ENCODE measurements around the gene NOVA2.
A peak's percentile ranks its signal among the peaks of the same experiment; 100 is the strongest.

The NOVA2 gene

DNA sequence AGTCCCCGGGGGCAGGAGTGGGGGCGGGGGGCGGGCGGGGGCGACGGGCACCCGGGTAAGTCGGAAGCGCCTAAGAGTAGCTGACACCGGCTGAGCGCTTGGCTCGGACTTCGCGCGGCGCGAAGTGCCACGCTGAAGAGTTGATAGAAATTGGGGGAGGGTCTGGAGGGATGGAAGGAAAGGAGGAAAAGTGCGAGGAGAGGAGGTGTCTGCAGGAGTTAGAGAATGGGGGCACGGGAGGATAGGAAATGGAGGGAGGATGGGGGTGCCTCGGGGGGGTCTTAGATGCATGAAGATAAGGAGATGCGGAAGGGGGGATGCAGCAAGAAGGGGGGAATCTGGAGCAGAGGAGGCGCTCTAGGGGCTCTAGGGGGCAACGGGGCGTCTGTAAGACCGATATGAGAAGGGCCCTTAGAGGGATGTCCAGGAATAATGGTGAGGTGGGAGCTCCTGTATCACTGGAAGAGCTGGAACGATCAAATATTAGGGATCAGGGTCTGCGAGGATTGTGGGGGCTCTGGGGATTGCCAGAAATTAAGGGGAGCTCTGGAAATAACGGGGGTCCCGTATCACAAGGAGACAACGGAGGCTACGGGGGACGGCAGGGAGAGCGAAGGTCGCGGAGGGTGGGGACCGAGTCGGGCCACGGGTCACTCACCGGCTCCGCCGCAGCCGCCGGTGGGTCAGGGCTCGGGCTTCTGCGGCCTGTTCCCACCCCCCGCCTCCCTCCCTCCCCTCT, 71.6 kb downstream of the NOVA2 start, which contains the start of gene MYPOP:
Gene MYPOP (minus strand): TSS at position 702 of the 739 bp plus-strand sequence. CDS start 840 bp downstream, outside the sequence.
- peak within 1 kb of the TSS; percentile 69 for H3K18ac ChIP-seq (ENCODE audit: low read length)
- H3K36me3 ChIP-seq (ENCODE audit: control insufficient read depth in 1 of 2, insufficient read depth in 2 of 2, low read length in 2 of 2) = peaks cover 12 to 17% of the 10 kb centered on the region in 2 experiments
- peak within 1 kb of the TSS; percentile 89 for H4K8ac ChIP-seq (ENCODE audit: low read depth, low read length)
- DNase-seq = no peak
- WGBS (ENCODE audit: extremely low coverage, insufficient coverage, insufficient read length) = no CpG with 5 or more reads among the region's 47 CpGs
- peak within 1 kb of the TSS; percentile 99 for H3K4me2 ChIP-seq (ENCODE audit: low read length)
- peak within 1 kb of the TSS; percentile 82 for H3K4me3 ChIP-seq (ENCODE audit: low read depth, low read length)
- H3K14ac ChIP-seq (ENCODE audit: low read length) = peak within 1 kb of the TSS; percentile 84
- no peak within 1 kb of the TSS for H2BK12ac ChIP-seq (ENCODE audit: low read length)
- no peaks in the 10 kb centered on the region for H3K27me3 ChIP-seq (ENCODE audit: insufficient read depth, low read length)
- H3K79me2 ChIP-seq (ENCODE audit: control insufficient read depth, insufficient read depth, low read length, poor library complexity) = peaks cover 5% of the 10 kb centered on the region
- peak within 1 kb of the TSS; percentile 49 for H4K12ac ChIP-seq (ENCODE audit: low read depth, low read length)
- H3K4ac ChIP-seq (ENCODE audit: low read depth, low read length) = peak within 1 kb of the TSS; percentile 70
- H3K79me1 ChIP-seq (ENCODE audit: low read length) = peaks cover 7% of the 10 kb centered on the region
- H4K91ac ChIP-seq (ENCODE audit: low read depth, low read length) = peak within 1 kb of the TSS; percentile 84
- peaks cover 5 to 6% of the 10 kb centered on the region in 2 experiments for H3K4me1 ChIP-seq (ENCODE audit: control insufficient read depth in 1 of 2, insufficient read depth in 2 of 2, low read length in 2 of 2)
- H2AK5ac ChIP-seq (ENCODE audit: low read length) = peak within 1 kb of the TSS; percentile 50
- no peak within 1 kb of the TSS for H3K23ac ChIP-seq (ENCODE audit: low read length)
- H2BK120ac ChIP-seq (ENCODE audit: insufficient read depth, low read length, poor library complexity) = peak within 1 kb of the TSS; percentile 65
- H2BK5ac ChIP-seq (ENCODE audit: low read depth, low read length, poor library complexity) = peak within 1 kb of the TSS; percentile 66
- H3K9ac ChIP-seq (ENCODE audit: low read length) = peak within 1 kb of the TSS; percentile 86
- peak within 1 kb of the TSS; percentile 37 for H3K27ac ChIP-seq (ENCODE audit: low read depth, low read length)
- no peaks in the 10 kb centered on the region for H3K9me3 ChIP-seq (ENCODE audit: insufficient read depth, low read depth, low read length)
- H2AFZ ChIP-seq (ENCODE audit: insufficient read depth, low read length, poor library complexity) = peak within 1 kb of the TSS; percentile 60

DNA sequence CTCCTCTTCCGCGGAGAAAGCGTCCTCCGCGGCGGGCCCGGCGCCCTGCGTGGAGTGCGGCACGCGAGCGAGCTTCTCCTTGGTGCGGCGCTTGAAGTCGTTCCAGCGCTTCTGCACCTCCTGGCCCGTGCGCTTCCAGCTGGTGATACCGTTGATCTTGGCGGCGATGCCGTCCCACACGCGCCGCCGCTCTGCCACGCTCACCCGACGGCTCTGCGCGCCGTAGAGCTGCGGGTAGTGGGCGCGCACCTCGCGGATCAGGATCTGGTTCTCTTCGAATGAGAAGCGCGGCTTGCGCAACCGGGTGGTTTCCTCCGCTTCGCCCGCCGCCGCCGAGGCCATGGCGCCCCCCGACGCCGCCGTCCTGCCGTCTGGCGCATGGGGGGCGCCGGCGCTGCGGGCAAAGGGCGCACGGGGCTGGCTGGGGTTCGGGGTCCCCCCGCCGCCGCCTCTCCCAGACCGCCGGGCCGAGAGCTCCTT, 72.2 kb downstream of the NOVA2 start:
- Histone ChIP-seq H3K36me3 (ENCODE audit: control insufficient read depth in 1 of 2, insufficient read depth in 2 of 2, low read length in 2 of 2) (peaks cover 13 to 17% of the 10 kb centered on the region in 2 experiments), H2BK120ac (ENCODE audit: insufficient read depth, low read length, poor library complexity) (no peak overlapping the region), H3K4me3 (ENCODE audit: low read depth, low read length) (peak overlapping the region; percentile 82), H4K8ac (ENCODE audit: low read depth, low read length) (no peak overlapping the region), H3K27me3 (ENCODE audit: insufficient read depth, low read length) (no peaks in the 10 kb centered on the region), H3K4me2 (ENCODE audit: low read length) (peak overlapping the region; percentile 99), H3K27ac (ENCODE audit: low read depth, low read length) (no peak overlapping the region), H2AK5ac (ENCODE audit: low read length) (no peak overlapping the region), H2BK5ac (ENCODE audit: low read depth, low read length, poor library complexity) (no peak overlapping the region), H2BK12ac (ENCODE audit: low read length) (no peak overlapping the region), H3K4ac (ENCODE audit: low read depth, low read length) (no peak overlapping the region), H3K14ac (ENCODE audit: low read length) (no peak overlapping the region), H3K4me1 (ENCODE audit: control insufficient read depth in 1 of 2, insufficient read depth in 2 of 2, low read length in 2 of 2) (peaks cover 5 to 6% of the 10 kb centered on the region in 2 experiments), H3K79me2 (ENCODE audit: control insufficient read depth, insufficient read depth, low read length, poor library complexity) (peaks cover 5% of the 10 kb centered on the region), H3K9ac (ENCODE audit: low read length) (no peak overlapping the region), H3K23ac (ENCODE audit: low read length) (no peak overlapping the region), H2AFZ (ENCODE audit: insufficient read depth, low read length, poor library complexity) (no peak overlapping the region), H3K18ac (ENCODE audit: low read length) (peak overlapping the region; percentile 39), H4K91ac (ENCODE audit: low read depth, low read length) (no peak overlapping the region), H4K12ac (ENCODE audit: low read depth, low read length) (no peak overlapping the region), H3K9me3 (ENCODE audit: insufficient read depth, low read depth, low read length) (no peaks in the 10 kb centered on the region), H3K79me1 (ENCODE audit: low read length) (peaks cover 7% of the 10 kb centered on the region)
- DNase-seq = peak; percentile 64 to 85
- no CpG with 5 or more reads among the region's 69 CpGs for WGBS (ENCODE audit: extremely low coverage, insufficient coverage, insufficient read length)

DNA sequence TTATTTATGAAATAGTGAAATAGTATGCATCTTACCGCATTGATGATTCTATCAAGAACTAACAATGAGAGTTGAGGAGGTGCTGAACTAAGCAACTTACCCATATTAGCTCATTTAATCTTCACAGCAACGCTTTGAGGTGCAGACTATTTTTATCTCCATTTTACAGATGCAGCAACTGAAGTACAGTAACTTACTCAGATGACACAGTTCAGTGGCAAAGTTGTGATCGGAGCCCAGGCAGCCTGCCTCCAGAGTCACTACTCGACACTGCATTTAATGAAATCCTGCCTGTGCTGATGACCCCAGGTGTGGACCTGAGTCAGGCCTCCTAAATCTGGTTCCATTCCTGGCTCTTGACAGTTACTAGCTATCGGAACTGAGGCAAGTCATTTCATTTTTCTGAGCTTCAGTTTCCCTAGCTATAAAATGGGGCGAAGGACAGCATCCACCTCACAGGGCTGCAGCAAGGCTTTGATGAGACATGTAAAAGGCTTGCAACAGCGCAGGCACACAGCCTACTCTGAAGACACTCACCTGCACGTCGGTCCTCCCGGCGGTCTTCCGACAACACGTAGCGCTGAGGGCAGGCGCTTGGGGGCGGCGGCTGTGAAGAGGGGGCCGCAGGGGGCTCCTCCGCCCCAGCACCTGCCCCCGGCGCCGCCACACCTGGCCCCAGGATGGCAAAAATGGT, 72.8 kb downstream of the NOVA2 start:
- H3K23ac ChIP-seq (ENCODE audit: low read length) = no peak overlapping the region
- H3K79me1 ChIP-seq (ENCODE audit: low read length) = peaks cover 7% of the 10 kb centered on the region
- no peak overlapping the region for H4K8ac ChIP-seq (ENCODE audit: low read depth, low read length)
- peak overlapping the region; percentile 39 for H3K18ac ChIP-seq (ENCODE audit: low read length)
- H3K9me3 ChIP-seq (ENCODE audit: insufficient read depth, low read depth, low read length) = no peaks in the 10 kb centered on the region
- H3K4ac ChIP-seq (ENCODE audit: low read depth, low read length) = no peak overlapping the region
- peak; percentile 17 to 38 for DNase-seq
- no peak overlapping the region for H2BK120ac ChIP-seq (ENCODE audit: insufficient read depth, low read length, poor library complexity)
- no CpG with 5 or more reads among the region's 22 CpGs for WGBS (ENCODE audit: extremely low coverage, insufficient coverage, insufficient read length)
- peak overlapping the region; percentile 30 for H3K9ac ChIP-seq (ENCODE audit: low read length)
- no peak overlapping the region for H3K27ac ChIP-seq (ENCODE audit: low read depth, low read length)
- no peak overlapping the region for H2BK12ac ChIP-seq (ENCODE audit: low read length)
- H2AFZ ChIP-seq (ENCODE audit: insufficient read depth, low read length, poor library complexity) = no peak overlapping the region
- peaks cover 5% of the 10 kb centered on the region for H3K79me2 ChIP-seq (ENCODE audit: control insufficient read depth, insufficient read depth, low read length, poor library complexity)
- peak overlapping the region; percentile 99 for H3K4me2 ChIP-seq (ENCODE audit: low read length)
- H3K36me3 ChIP-seq (ENCODE audit: control insufficient read depth in 1 of 2, insufficient read depth in 2 of 2, low read length in 2 of 2) = peaks cover 13 to 21% of the 10 kb centered on the region in 2 experiments
- no peak overlapping the region for H2AK5ac ChIP-seq (ENCODE audit: low read length)
- no peak overlapping the region for H2BK5ac ChIP-seq (ENCODE audit: low read depth, low read length, poor library complexity)
- no peak overlapping the region for H4K91ac ChIP-seq (ENCODE audit: low read depth, low read length)
- H3K27me3 ChIP-seq (ENCODE audit: insufficient read depth, low read length) = no peaks in the 10 kb centered on the region
- H3K4me3 ChIP-seq (ENCODE audit: low read depth, low read length) = peak overlapping the region; percentile 82
- no peak overlapping the region for H4K12ac ChIP-seq (ENCODE audit: low read depth, low read length)
- no peak overlapping the region for H3K14ac ChIP-seq (ENCODE audit: low read length)
- H3K4me1 ChIP-seq (ENCODE audit: control insufficient read depth in 1 of 2, insufficient read depth in 2 of 2, low read length in 2 of 2) = peaks cover 5 to 6% of the 10 kb centered on the region in 2 experiments

- H3K36me3 ChIP-seq (ENCODE audit: control insufficient read depth in 1 of 2, insufficient read depth in 2 of 2, low read length in 2 of 2) = peaks cover 20 to 27% of the 10 kb centered on the region in 2 experiments
- H3K4me2 ChIP-seq (ENCODE audit: low read length) = no peak overlapping the region
- H2AK5ac ChIP-seq (ENCODE audit: low read length) = no peak overlapping the region
- H4K8ac ChIP-seq (ENCODE audit: low read depth, low read length) = no peak overlapping the region
- 100% methylated on average over 1 of the region's 4 CpGs for WGBS (ENCODE audit: extremely low coverage, insufficient coverage, insufficient read length)
- H3K79me1 ChIP-seq (ENCODE audit: low read length) = peaks cover 7% of the 10 kb centered on the region
- H3K4ac ChIP-seq (ENCODE audit: low read depth, low read length) = no peak overlapping the region
- DNase-seq = no peak
- no peak overlapping the region for H2BK12ac ChIP-seq (ENCODE audit: low read length)
- H3K23ac ChIP-seq (ENCODE audit: low read length) = no peak overlapping the region
- H4K12ac ChIP-seq (ENCODE audit: low read depth, low read length) = no peak overlapping the region
- H3K4me3 ChIP-seq (ENCODE audit: low read depth, low read length) = no peak overlapping the region
- H3K14ac ChIP-seq (ENCODE audit: low read length) = no peak overlapping the region
- no peak overlapping the region for H3K27ac ChIP-seq (ENCODE audit: low read depth, low read length)
- H2BK120ac ChIP-seq (ENCODE audit: insufficient read depth, low read length, poor library complexity) = no peak overlapping the region
- H2AFZ ChIP-seq (ENCODE audit: insufficient read depth, low read length, poor library complexity) = no peak overlapping the region
- peaks cover 5 to 6% of the 10 kb centered on the region in 2 experiments for H3K4me1 ChIP-seq (ENCODE audit: control insufficient read depth in 1 of 2, insufficient read depth in 2 of 2, low read length in 2 of 2)
- peaks cover 5% of the 10 kb centered on the region for H3K79me2 ChIP-seq (ENCODE audit: control insufficient read depth, insufficient read depth, low read length, poor library complexity)
- no peak overlapping the region for H4K91ac ChIP-seq (ENCODE audit: low read depth, low read length)
- no peak overlapping the region for H2BK5ac ChIP-seq (ENCODE audit: low read depth, low read length, poor library complexity)
- H3K18ac ChIP-seq (ENCODE audit: low read length) = no peak overlapping the region
- no peak overlapping the region for H3K9ac ChIP-seq (ENCODE audit: low read length)
- no peaks in the 10 kb centered on the region for H3K9me3 ChIP-seq (ENCODE audit: insufficient read depth, low read depth, low read length)
- H3K27me3 ChIP-seq (ENCODE audit: insufficient read depth, low read length) = no peaks in the 10 kb centered on the region
Measured at GRCh38 chr19:45899919-45900589, 73.6 kb downstream of the NOVA2 start.
